ENCODE measurements around the gene DNAL4. TPM values are rescaled to one million over a fixed set of nuclear protein-coding genes. Genes with fewer than 3 reads are reported as not detected.
A peak's percentile ranks its signal among the peaks of the same experiment; 100 is the strongest.
"Not testable (repeated sequence)": the region's sequence is repeated elsewhere in the genome, so short reads cannot be mapped to it uniquely, and the experiment has no call there.

Gene DNAL4
- polyA plus RNA-seq, 1 donor = 30.2 TPM

- DNase-seq = no peak
These were observed 34.8 kb upstream of the DNAL4 start for GRCh38 chr22:38828616-38829205.

- DNase-seq = no peak
These were observed 34.2 kb upstream of the DNAL4 start for GRCh38 chr22:38828191-38828590.

- no peak for DNase-seq
These were observed 33.6 kb upstream of the DNAL4 start for GRCh38 chr22:38827510-38827909.

- no peak for DNase-seq
These were observed 32.9 kb upstream of the DNAL4 start for GRCh38 chr22:38826801-38827200.

GRCh38 chr22:38826386-38826785, 32.4 kb upstream of the DNAL4 start:
- no peak for DNase-seq

- peak; percentile 93 for DNase-seq
These were observed 30.6 kb upstream of the DNAL4 start for GRCh38 chr22:38824585-38824984.

GRCh38 chr22:38823637-38824036, 29.7 kb upstream of the DNAL4 start:
- no peak for DNase-seq

- DNase-seq = no peak
These were observed 29.1 kb upstream of the DNAL4 start for GRCh38 chr22:38823076-38823475.

- no peak for DNase-seq
These were observed 26.1 kb upstream of the DNAL4 start for GRCh38 chr22:38820020-38820419.

- DNase-seq = no peak
These were observed 25.5 kb upstream of the DNAL4 start for GRCh38 chr22:38819387-38819940.

GRCh38 chr22:38817196-38817595, 23.3 kb upstream of the DNAL4 start:
- DNase-seq = no peak

GRCh38 chr22:38815842-38816241, 21.9 kb upstream of the DNAL4 start:
- no peak for DNase-seq

GRCh38 chr22:38811241-38811640, 17.3 kb upstream of the DNAL4 start:
- no peak for DNase-seq

- DNase-seq = not testable (repeated sequence)
These were observed 11.2 kb upstream of the DNAL4 start for GRCh38 chr22:38805041-38805593.

- DNase-seq = no peak
These were observed 8.8 kb upstream of the DNAL4 start for GRCh38 chr22:38802671-38803121.

GRCh38 chr22:38799265-38800002, 5.5 kb upstream of the DNAL4 start:
- DNase-seq = no peak

- no peak for DNase-seq
These were observed 4.6 kb upstream of the DNAL4 start for GRCh38 chr22:38798496-38798895.

- no peak for DNase-seq
These were observed 2.5 kb upstream of the DNAL4 start for GRCh38 chr22:38796262-38796957.

- no peak for DNase-seq
These were observed 1.6 kb upstream of the DNAL4 start for GRCh38 chr22:38795569-38795968.

- DNase-seq = no peak
These were observed 626 bp downstream of the DNAL4 start for GRCh38 chr22:38793317-38793716.

- DNase-seq = no peak
These were observed 1.1 kb downstream of the DNAL4 start for GRCh38 chr22:38792833-38793232.

- no peak for DNase-seq
These were observed 4.3 kb downstream of the DNAL4 start for GRCh38 chr22:38789606-38790005.

- DNase-seq = no peak
These were observed 5.1 kb downstream of the DNAL4 start for GRCh38 chr22:38788846-38789245.

Data from left kidney (tissue), 2 donors.